Peyer's patch (tissue), 4 donors: ENCODE results near the gene MYOT.

Experiments
- CTCF ChIP-seq, 6 experiments: fragments of 450-650 bp in 4 of 6; fragments of 200-600 bp in 2 of 6; sonication (generic) in 1 of 6; IDR thresholded peaks; one replicate each; pipeline ENCODE4 v1.5.1; 2017 to 2019; ENCODE audit warnings: antibody characterized with exemption in 6 of 6, mild to moderate bottlenecking in 3 of 6, moderate library complexity in 1 of 6
- POLR2A ChIP-seq, 2 donors: fragments of 450-650 bp; IDR thresholded peaks; one replicate each; pipeline ENCODE4 v1.5.1; 2017; ENCODE audit warnings: antibody characterized with exemption in 2 of 2, mild to moderate bottlenecking in 2 of 2, moderate library complexity in 2 of 2

GRCh38 chr5:137856201-137856600, 11.5 kb upstream of the MYOT start:
- TF ChIP-seq CTCF (IDR thresholded peaks at IDR 0.05) (no peak), POLR2A (IDR thresholded peaks at IDR 0.05) (no peak)
